Endodermal cell (in vitro differentiated cells): ENCODE data around the gene PIF1. TPM values are rescaled to one million over a fixed set of nuclear protein-coding genes. Genes with fewer than 3 reads are reported as not detected.

Experiments
- DNase-seq: peaks from one replicate; pipeline ENCODE4 v3.0.0-alpha.2; 2017
- H3K27ac ChIP-seq: 2 replicates; pipeline ENCODE4 v1.5.1; 2013; ENCODE audit warnings: mild to moderate bottlenecking, low read depth, low read length, moderate library complexity
- H3K27me3 ChIP-seq: 2 replicates; pipeline ENCODE4 v1.6.1; 2013; ENCODE audit warnings: mild to moderate bottlenecking, low read length, moderate library complexity; ENCODE audit not compliant: insufficient read depth, control insufficient read depth, poor library complexity, severe bottlenecking
- H3K36me3 ChIP-seq: 2 replicates; pipeline ENCODE4 v1.7.0; 2013; ENCODE audit warnings: mild to moderate bottlenecking, low read length, moderate library complexity; ENCODE audit not compliant: control insufficient read depth, insufficient read depth
- H3K4me1 ChIP-seq: one replicate; pipeline ENCODE4 v1.7.0; 2013; ENCODE audit warnings: low read length; ENCODE audit not compliant: control insufficient read depth, insufficient read depth
- H3K4me3 ChIP-seq: 2 replicates; pipeline ENCODE4 v1.5.1; 2013; ENCODE audit warnings: mild to moderate bottlenecking, low read length, moderate library complexity
- H3K9ac ChIP-seq: 2 replicates; pipeline ENCODE4 v1.6.1; 2013; ENCODE audit warnings: mild to moderate bottlenecking, low read length, moderate library complexity; ENCODE audit not compliant: poor library complexity, severe bottlenecking; ENCODE audit errors: extremely low read depth
- H3K9me3 ChIP-seq: 2 replicates; pipeline ENCODE4 v1.6.1; 2013; ENCODE audit warnings: mild to moderate bottlenecking, low read length, moderate library complexity; ENCODE audit not compliant: control insufficient read depth
- H3K27ac Mint-ChIP-seq: 2 replicates; pipeline ENCODE4 v1.8.0; 2020; ENCODE audit warnings: mixed read lengths
- H3K27me3 Mint-ChIP-seq: 2 replicates; pipeline ENCODE4 v1.8.0; 2021; ENCODE audit warnings: mild to moderate bottlenecking, mixed read lengths; ENCODE audit not compliant: insufficient read depth
- H3K36me3 Mint-ChIP-seq: 2 replicates; pipeline ENCODE4 v1.8.0; 2020; ENCODE audit warnings: low read depth, mixed read lengths
- H3K4me1 Mint-ChIP-seq: 2 replicates; pipeline ENCODE4 v1.8.0; 2020; ENCODE audit warnings: mixed read lengths
- H3K4me3 Mint-ChIP-seq: 2 replicates; pipeline ENCODE4 v1.8.0; 2020; ENCODE audit warnings: mild to moderate bottlenecking, moderate library complexity, mixed read lengths
- H3K9me3 Mint-ChIP-seq: 2 replicates; pipeline ENCODE4 v1.8.0; 2020; ENCODE audit warnings: mild to moderate bottlenecking, mixed read lengths
- CTCF ChIP-seq: fragments of 200-600 bp; sonication (generic); conservative IDR thresholded peaks from 2 replicates; pipeline ENCODE4 v1.5.0; 2021; ENCODE audit warnings: antibody characterized with exemption, mild to moderate bottlenecking
- WGBS, 2 experiments: methylation state at CpG; one replicate each; pipeline versions ENCODE4 v1.1.5 to v1.1.7; 2013; ENCODE audit warnings: missing lambda C conversion rate in 2 of 2, mixed read lengths in 1 of 2; ENCODE audit not compliant: insufficient coverage in 1 of 2, insufficient read length in 1 of 2; 5-methylcytosine and 5-hydroxymethylcytosine counted together
- total RNA-seq, 2 donors: library from RNA; stranded (reverse); fragmentation: NEBNext Ultra II Directional in 1 of 2; extraction: Animal tissue kit (Norgen Biotek cat#: 25700) in 1 of 2; gene quantifications; 2 replicates in 1 of 2; 3 replicates in 1 of 2; pipeline ENCODE4 v1.2.1, GENCODE V29; 2021

The PIF1 gene
- total RNA-seq, 2 donors from 2014 or later, result 60.7 to 64.6 TPM

- Mint-ChIP-seq H3K27ac (peak overlapping the region; percentile 40), H3K9me3 (no peaks in the 10 kb centered on the region), H3K27me3 (no peaks in the 10 kb centered on the region), H3K36me3 (peaks cover 30% of the 10 kb centered on the region), H3K4me3 (no peak overlapping the region), H3K4me1 (peaks cover 23% of the 10 kb centered on the region)
- H3K36me3 ChIP-seq, result peaks cover 30% of the 10 kb centered on the region
- H3K9me3 ChIP-seq, result no peaks in the 10 kb centered on the region
- H3K4me3 ChIP-seq, result no peak overlapping the region
- H3K9ac ChIP-seq, result no peak overlapping the region
- no peaks in the 10 kb centered on the region for H3K27me3 ChIP-seq
- WGBS, 2 experiments, result 88 to 100% methylated on average over 1 of the region's 1 CpG
- TF ChIP-seq CTCF, result no peak
- DNase-seq, result no peak
- no peak overlapping the region for H3K27ac ChIP-seq
- no peaks in the 10 kb centered on the region for H3K4me1 ChIP-seq
These were observed 38.6 kb upstream of the PIF1 start for GRCh38 chr15:64864068-64864467.

- H3K36me3 Mint-ChIP-seq, result peaks cover 38% of the 10 kb centered on the region
- Histone ChIP-seq H3K27me3 (no peaks in the 10 kb centered on the region), H3K9ac (no peak overlapping the region), H3K4me1 (no peaks in the 10 kb centered on the region), H3K36me3 (peaks cover 46% of the 10 kb centered on the region), H3K9me3 (no peaks in the 10 kb centered on the region), H3K27ac (no peak overlapping the region), H3K4me3 (no peak overlapping the region)
- H3K27ac Mint-ChIP-seq, result peak overlapping the region; percentile 88
- no peak overlapping the region for H3K4me3 Mint-ChIP-seq
- no peaks in the 10 kb centered on the region for H3K9me3 Mint-ChIP-seq
- no peaks in the 10 kb centered on the region for H3K27me3 Mint-ChIP-seq
- no peak for TF ChIP-seq CTCF
- H3K4me1 Mint-ChIP-seq, result peaks cover 23% of the 10 kb centered on the region
- 75% methylated on average over 1 of the region's 1 CpG; no CpG with 5 or more reads in 1 of the 2 experiments for WGBS, 2 experiments
- no peak for DNase-seq
These were observed 37.0 kb upstream of the PIF1 start for GRCh38 chr15:64862408-64862807.

GRCh38 chr15:64861960-64862359 is 36.5 kb upstream of the PIF1 start:
- no peaks in the 10 kb centered on the region for H3K27me3 Mint-ChIP-seq
- 74 to 100% methylated on average over 2 to 4 of the region's 4 CpGs for WGBS, 2 experiments

More at GRCh38 chr15:64861960-64862359, 36.5 kb upstream of the PIF1 start:
- H3K4me1 Mint-ChIP-seq, result peaks cover 23% of the 10 kb centered on the region
- no peaks in the 10 kb centered on the region for H3K27me3 ChIP-seq
- H3K4me3 ChIP-seq, result no peak overlapping the region
- no peak overlapping the region for H3K9ac ChIP-seq
- H3K9me3 Mint-ChIP-seq, result no peaks in the 10 kb centered on the region
- H3K27ac ChIP-seq, result no peak overlapping the region
- no peak overlapping the region for H3K4me3 Mint-ChIP-seq
- no peaks in the 10 kb centered on the region for H3K4me1 ChIP-seq
- no peaks in the 10 kb centered on the region for H3K9me3 ChIP-seq
- peak overlapping the region; percentile 88 for H3K27ac Mint-ChIP-seq
- peaks cover 42% of the 10 kb centered on the region for H3K36me3 Mint-ChIP-seq
- peaks cover 46% of the 10 kb centered on the region for H3K36me3 ChIP-seq
- no peak for TF ChIP-seq CTCF
- no peak for DNase-seq
